ENCODE results near the gene ADD2.

The ADD2 gene

GRCh38 chr2:70795164-70795995 is 27.4 kb upstream of the ADD2 start:
- H3K9me3 Mint-ChIP-seq: peaks cover 5% of the 10 kb centered on the region
- ATAC-seq (no peak), DNase-seq (ENCODE audit: low spot score in 2 of 2) (no peak)
- H3K36me3 Mint-ChIP-seq: no peaks in the 10 kb centered on the region
- H3K27ac Mint-ChIP-seq: no peak overlapping the region
- H3K4me3 Mint-ChIP-seq: no peak overlapping the region
- H3K4me1 Mint-ChIP-seq: no peaks in the 10 kb centered on the region

- Mint-ChIP-seq H3K36me3 (no peaks in the 10 kb centered on the region), H3K27ac (no peak overlapping the region), H3K9me3 (no peaks in the 10 kb centered on the region), H3K4me1 (peaks cover 8% of the 10 kb centered on the region), H3K4me3 (no peak overlapping the region)
- no peak for DNase-seq (ENCODE audit: low spot score in 2 of 2)
- no peak for ATAC-seq
Measured at GRCh38 chr2:70793450-70793849, 25.4 kb upstream of the ADD2 start.

GRCh38 chr2:70790136-70790828 is 22.3 kb upstream of the ADD2 start, which contains the start of gene FIGLA:
FIGLA (minus strand) TSS chr2:70790643; CDS start chr2:70790638, 5 bp downstream.
- ATAC-seq: peak; percentile 35
- H3K27ac Mint-ChIP-seq: no peak within 1 kb of the TSS
- DNase-seq (ENCODE audit: low spot score in 2 of 2): no peak

GRCh38 chr2:70789304-70790135 is 21.5 kb upstream of the ADD2 start:
- Mint-ChIP-seq H3K9me3 (no peaks in the 10 kb centered on the region), H3K27ac (no peak overlapping the region), H3K36me3 (no peaks in the 10 kb centered on the region), H3K4me1 (peaks cover 8% of the 10 kb centered on the region), H3K4me3 (peak overlapping the region; percentile 60)
- DNase-seq (ENCODE audit: low spot score in 2 of 2) (peak; percentile 42 to 85), ATAC-seq (peak; percentile 81)

More at GRCh38 chr2:70790136-70790828, 22.3 kb upstream of the ADD2 start, which contains the start of gene FIGLA:
- peaks cover 8% of the 10 kb centered on the region for H3K4me1 Mint-ChIP-seq
- no peaks in the 10 kb centered on the region for H3K36me3 Mint-ChIP-seq
- H3K4me3 Mint-ChIP-seq: peak within 1 kb of the TSS; percentile 60
- no peaks in the 10 kb centered on the region for H3K9me3 Mint-ChIP-seq

GRCh38 chr2:70785137-70785911 is 17.3 kb upstream of the ADD2 start:
- no peak for DNase-seq (ENCODE audit: low spot score in 2 of 2)
- Mint-ChIP-seq H3K9me3 (no peaks in the 10 kb centered on the region), H3K36me3 (no peaks in the 10 kb centered on the region), H3K27ac (no peak overlapping the region), H3K4me3 (no peak overlapping the region), H3K4me1 (peaks cover 8% of the 10 kb centered on the region)
- peak; percentile 68 for ATAC-seq

- DNase-seq (ENCODE audit: low spot score in 2 of 2): no peak
- Mint-ChIP-seq H3K27ac (no peak overlapping the region), H3K4me1 (peaks cover 2% of the 10 kb centered on the region), H3K36me3 (no peaks in the 10 kb centered on the region), H3K9me3 (no peaks in the 10 kb centered on the region), H3K4me3 (no peak overlapping the region)
- ATAC-seq: no peak
Measured at GRCh38 chr2:70784320-70784719, 16.3 kb upstream of the ADD2 start.

GRCh38 chr2:70779911-70780545 is 12.0 kb upstream of the ADD2 start:
- Mint-ChIP-seq H3K9me3 (no peaks in the 10 kb centered on the region), H3K4me1 (no peaks in the 10 kb centered on the region), H3K4me3 (no peak overlapping the region), H3K36me3 (no peaks in the 10 kb centered on the region), H3K27ac (no peak overlapping the region)
- DNase-seq (ENCODE audit: low spot score in 2 of 2): no peak
- no peak for ATAC-seq

GRCh38 chr2:70779491-70779890 is 11.5 kb upstream of the ADD2 start:
- no peaks in the 10 kb centered on the region for H3K4me1 Mint-ChIP-seq
- ATAC-seq (no peak), DNase-seq (ENCODE audit: low spot score in 2 of 2) (no peak)
- no peaks in the 10 kb centered on the region for H3K36me3 Mint-ChIP-seq
- no peak overlapping the region for H3K27ac Mint-ChIP-seq
- H3K4me3 Mint-ChIP-seq: no peak overlapping the region
- H3K9me3 Mint-ChIP-seq: no peaks in the 10 kb centered on the region

GRCh38 chr2:70778676-70779075 is 10.7 kb upstream of the ADD2 start:
- ATAC-seq (no peak), DNase-seq (ENCODE audit: low spot score in 2 of 2) (no peak)
- Mint-ChIP-seq H3K36me3 (no peaks in the 10 kb centered on the region), H3K27ac (no peak overlapping the region), H3K9me3 (peaks cover 2% of the 10 kb centered on the region), H3K4me1 (no peaks in the 10 kb centered on the region), H3K4me3 (no peak overlapping the region)

- H3K9me3 Mint-ChIP-seq: peaks cover 3% of the 10 kb centered on the region
- no peak overlapping the region for H3K4me3 Mint-ChIP-seq
- no peaks in the 10 kb centered on the region for H3K4me1 Mint-ChIP-seq
- no peak overlapping the region for H3K27ac Mint-ChIP-seq
- ATAC-seq: no peak
- DNase-seq (ENCODE audit: low spot score in 2 of 2): no peak
- H3K36me3 Mint-ChIP-seq: no peaks in the 10 kb centered on the region
Measured at GRCh38 chr2:70777450-70777849, 9.4 kb upstream of the ADD2 start.

- H3K36me3 Mint-ChIP-seq: no peaks in the 10 kb centered on the region
- ATAC-seq (no peak), DNase-seq (ENCODE audit: low spot score in 2 of 2) (no peak)
- no peak overlapping the region for H3K27ac Mint-ChIP-seq
- H3K9me3 Mint-ChIP-seq: peaks cover 3% of the 10 kb centered on the region
- H3K4me3 Mint-ChIP-seq: no peak overlapping the region
- no peaks in the 10 kb centered on the region for H3K4me1 Mint-ChIP-seq
Measured at GRCh38 chr2:70776266-70776665, 8.3 kb upstream of the ADD2 start.

- H3K4me3 Mint-ChIP-seq: no peak overlapping the region
Measured at GRCh38 chr2:70775141-70775540, 7.1 kb upstream of the ADD2 start.

GRCh38 chr2:70772486-70773155 is 4.6 kb upstream of the ADD2 start:
- Mint-ChIP-seq H3K36me3 (no peaks in the 10 kb centered on the region), H3K4me1 (peaks cover 17% of the 10 kb centered on the region)

More at GRCh38 chr2:70775141-70775540, 7.1 kb upstream of the ADD2 start:
- Mint-ChIP-seq H3K27ac (no peak overlapping the region), H3K36me3 (no peaks in the 10 kb centered on the region), H3K4me1 (no peaks in the 10 kb centered on the region), H3K9me3 (peaks cover 3% of the 10 kb centered on the region)
- ATAC-seq (no peak), DNase-seq (ENCODE audit: low spot score in 2 of 2) (no peak)

GRCh38 chr2:70771446-70771845 is 3.4 kb upstream of the ADD2 start:
- H3K36me3 Mint-ChIP-seq: no peaks in the 10 kb centered on the region
- no peak for DNase-seq (ENCODE audit: low spot score in 2 of 2)
- H3K4me1 Mint-ChIP-seq: peaks cover 23% of the 10 kb centered on the region
- H3K27ac Mint-ChIP-seq: no peak overlapping the region
- H3K9me3 Mint-ChIP-seq: peaks cover 3% of the 10 kb centered on the region
- H3K4me3 Mint-ChIP-seq: no peak overlapping the region
- ATAC-seq: peak; percentile 43

More at GRCh38 chr2:70772486-70773155, 4.6 kb upstream of the ADD2 start:
- ATAC-seq (no peak), DNase-seq (ENCODE audit: low spot score in 2 of 2) (no peak)
- no peak overlapping the region for H3K4me3 Mint-ChIP-seq
- peaks cover 3% of the 10 kb centered on the region for H3K9me3 Mint-ChIP-seq
- H3K27ac Mint-ChIP-seq: no peak overlapping the region
